HFFc6 (cell line): ENCODE measurements around the gene TOR1A. TPM values are rescaled to one million over a fixed set of nuclear protein-coding genes. Genes with fewer than 3 reads are reported as not detected.

Source experiments
- DNase-seq: peaks from one replicate; pipeline ENCODE4 v3.0.0-alpha.2; 2018
- H3K27ac Mint-ChIP-seq: 2 replicates; pipeline ENCODE4 v1.8.0; 2020; ENCODE audit warnings: mild to moderate bottlenecking, mixed read lengths
- H3K27me3 Mint-ChIP-seq: 2 replicates; pipeline ENCODE4 v1.8.0; 2021; ENCODE audit warnings: mild to moderate bottlenecking, moderate library complexity, mixed read lengths; ENCODE audit not compliant: insufficient read depth
- H3K36me3 Mint-ChIP-seq: 2 replicates; pipeline ENCODE4 v1.8.0; 2021; ENCODE audit warnings: low read depth, mixed read lengths
- H3K4me1 Mint-ChIP-seq: 2 replicates; pipeline ENCODE4 v1.8.0; 2020; ENCODE audit warnings: low read depth, mixed read lengths
- H3K4me3 Mint-ChIP-seq: 2 replicates; pipeline ENCODE4 v1.8.0; 2020; ENCODE audit warnings: mild to moderate bottlenecking, moderate library complexity, mixed read lengths
- H3K9me3 Mint-ChIP-seq: 2 replicates; pipeline ENCODE4 v1.8.0; 2020; ENCODE audit warnings: mild to moderate bottlenecking, mixed read lengths
- total RNA-seq, 6 experiments: library from RNA; stranded (reverse); fragmentation: NEBNext Ultra II Directional; extraction: Animal tissue kit (Norgen Biotek cat#: 25700); gene quantifications; 2 replicates in 1 of 6; 3 replicates in 5 of 6; pipeline ENCODE4 v1.2.3, GENCODE V29; 2021
- TF ChIP-seq, protein P1 (sequence below): fragments of 200-600 bp; sonication (generic); IDR thresholded peaks from 2 replicates; pipeline ENCODE4 v1.5.0; 2021; ENCODE audit warnings: antibody characterized with exemption, mild to moderate bottlenecking

TOR1A gene
- total RNA-seq, 6 experiments from 2014 or later = 59.1 to 70.5 (median 67.1) TPM

DNA sequence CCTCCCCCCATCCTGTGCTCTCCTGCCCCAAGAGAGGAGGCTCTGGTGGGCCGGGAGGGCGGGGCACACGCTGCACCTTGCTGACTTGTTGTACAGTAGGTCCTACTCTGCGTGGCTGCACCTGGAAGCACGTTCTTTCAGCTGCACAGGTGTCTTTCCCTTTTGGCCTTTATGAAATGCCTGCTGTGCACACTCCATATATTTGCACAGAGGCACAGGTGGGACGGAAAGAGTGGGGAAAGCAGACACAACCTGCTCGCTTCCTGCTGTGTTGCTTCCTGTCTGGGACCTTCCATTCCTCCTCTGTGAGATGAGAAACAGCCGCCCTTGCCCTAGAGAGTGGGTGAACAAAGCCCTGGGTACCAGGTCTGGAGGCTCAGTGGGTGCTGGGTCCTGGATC is 16.1 kb upstream of the TOR1A start:
- Mint-ChIP-seq H3K4me1 (peaks cover 40% of the 10 kb centered on the region), H3K27me3 (peaks cover 2% of the 10 kb centered on the region; the same call in 1 of the 2 replicates)

GRCh38 chr9:129839324-129840023 is 15.5 kb upstream of the TOR1A start:
- TF ChIP-seq, protein P1, sequence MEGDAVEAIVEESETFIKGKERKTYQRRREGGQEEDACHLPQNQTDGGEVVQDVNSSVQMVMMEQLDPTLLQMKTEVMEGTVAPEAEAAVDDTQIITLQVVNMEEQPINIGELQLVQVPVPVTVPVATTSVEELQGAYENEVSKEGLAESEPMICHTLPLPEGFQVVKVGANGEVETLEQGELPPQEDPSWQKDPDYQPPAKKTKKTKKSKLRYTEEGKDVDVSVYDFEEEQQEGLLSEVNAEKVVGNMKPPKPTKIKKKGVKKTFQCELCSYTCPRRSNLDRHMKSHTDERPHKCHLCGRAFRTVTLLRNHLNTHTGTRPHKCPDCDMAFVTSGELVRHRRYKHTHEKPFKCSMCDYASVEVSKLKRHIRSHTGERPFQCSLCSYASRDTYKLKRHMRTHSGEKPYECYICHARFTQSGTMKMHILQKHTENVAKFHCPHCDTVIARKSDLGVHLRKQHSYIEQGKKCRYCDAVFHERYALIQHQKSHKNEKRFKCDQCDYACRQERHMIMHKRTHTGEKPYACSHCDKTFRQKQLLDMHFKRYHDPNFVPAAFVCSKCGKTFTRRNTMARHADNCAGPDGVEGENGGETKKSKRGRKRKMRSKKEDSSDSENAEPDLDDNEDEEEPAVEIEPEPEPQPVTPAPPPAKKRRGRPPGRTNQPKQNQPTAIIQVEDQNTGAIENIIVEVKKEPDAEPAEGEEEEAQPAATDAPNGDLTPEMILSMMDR = no peak
- Mint-ChIP-seq H3K27ac (peak overlapping the region; percentile 92), H3K9me3 (no peaks in the 10 kb centered on the region), H3K27me3 (peaks cover 2% of the 10 kb centered on the region; the same call in 1 of the 2 replicates), H3K4me1 (peaks cover 40% of the 10 kb centered on the region), H3K36me3 (peaks cover 5% of the 10 kb centered on the region), H3K4me3 (peak overlapping the region; percentile 74)
- no peak for DNase-seq

More for the DNA sequence above, 16.1 kb upstream of the TOR1A start:
- H3K36me3 Mint-ChIP-seq = peaks cover 2% of the 10 kb centered on the region
- DNase-seq = no peak
- no peak overlapping the region for H3K27ac Mint-ChIP-seq
- TF ChIP-seq, protein P1 = no peak
- H3K9me3 Mint-ChIP-seq = no peaks in the 10 kb centered on the region
- H3K4me3 Mint-ChIP-seq = no peak overlapping the region

DNA sequence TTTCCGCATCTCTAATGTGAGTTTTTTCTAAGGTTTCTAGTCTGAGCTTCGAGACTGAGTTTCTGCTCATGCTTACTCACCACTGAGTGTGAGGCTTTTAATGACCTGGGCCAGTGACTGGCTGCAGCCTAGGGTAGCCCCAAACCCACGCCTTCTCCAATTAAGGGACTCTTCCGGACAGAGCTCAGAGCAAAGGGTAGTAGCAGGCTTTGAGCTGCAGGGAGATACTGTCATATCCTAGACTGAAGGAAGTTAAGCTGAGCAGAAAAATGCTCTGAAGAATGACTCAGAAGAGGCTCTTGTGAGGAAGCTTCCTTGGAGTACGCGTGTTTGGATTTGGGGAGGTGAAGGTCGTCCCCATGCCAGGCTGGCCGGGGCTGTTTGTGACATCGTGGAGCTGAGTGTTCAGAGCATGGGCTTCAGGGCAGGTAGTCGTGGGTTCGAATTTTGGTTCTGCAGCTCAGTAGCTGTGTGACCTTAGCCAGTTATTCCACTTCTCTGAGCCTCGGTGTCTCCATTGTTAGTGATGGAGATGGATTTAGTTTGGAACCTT is 14.8 kb upstream of the TOR1A start:
- Mint-ChIP-seq H3K36me3 (peaks cover 10% of the 10 kb centered on the region), H3K4me3 (peak overlapping the region; percentile 74), H3K27me3 (peaks cover 4% of the 10 kb centered on the region), H3K27ac (peak overlapping the region; percentile 92), H3K9me3 (no peaks in the 10 kb centered on the region), H3K4me1 (peaks cover 47% of the 10 kb centered on the region)
- TF ChIP-seq, protein P1 = no peak
- peak; percentile 98 for DNase-seq

- DNase-seq = no peak
- peaks cover 4% of the 10 kb centered on the region for H3K27me3 Mint-ChIP-seq
- H3K27ac Mint-ChIP-seq = peak overlapping the region; percentile 92
- no peaks in the 10 kb centered on the region for H3K9me3 Mint-ChIP-seq
- peak overlapping the region; percentile 99 for H3K4me3 Mint-ChIP-seq
- H3K4me1 Mint-ChIP-seq = peaks cover 55% of the 10 kb centered on the region
- peaks cover 10% of the 10 kb centered on the region for H3K36me3 Mint-ChIP-seq
- TF ChIP-seq, protein P1 = 0 out of 2 replicates have a peak, but pooled peaks have one; percentile 11
These were observed 12.5 kb upstream of the TOR1A start for GRCh38 chr9:129836311-129837007.

DNA sequence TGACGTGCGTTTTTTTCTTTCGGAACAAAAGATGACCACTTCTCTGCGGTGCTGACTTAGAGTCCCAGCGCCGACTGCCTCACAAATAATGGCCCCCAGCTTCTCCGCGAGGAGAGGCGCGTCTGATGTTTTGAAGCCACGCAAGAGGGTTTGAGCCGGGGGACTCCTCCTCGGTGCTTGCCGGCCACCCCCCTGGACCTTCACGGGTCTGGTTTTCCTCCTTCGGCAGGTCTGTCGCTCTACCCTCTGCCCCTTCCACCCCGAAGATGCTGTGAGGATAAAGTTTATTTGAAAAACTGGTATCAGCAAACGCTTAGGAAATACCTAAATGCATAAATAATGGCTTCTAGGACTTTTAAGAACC is 11.9 kb upstream of the TOR1A start:
- H3K27me3 Mint-ChIP-seq = peaks cover 4% of the 10 kb centered on the region
- H3K36me3 Mint-ChIP-seq = peaks cover 12% of the 10 kb centered on the region
- TF ChIP-seq, protein P1 = no peak
- DNase-seq = peak; percentile 37
- peak overlapping the region; percentile 99 for H3K4me3 Mint-ChIP-seq
- no peaks in the 10 kb centered on the region for H3K9me3 Mint-ChIP-seq
- H3K27ac Mint-ChIP-seq = peak overlapping the region; percentile 92
- H3K4me1 Mint-ChIP-seq = peaks cover 55% of the 10 kb centered on the region
